DMS79 treated with DMSO at 0.1 percent for 48 hours (cell line): Measurements from ENCODE around the gene CYP2W1.
"Not testable (repeated sequence)": the region's sequence is repeated elsewhere in the genome, so short reads cannot be mapped to it uniquely, and the experiment has no call there.

Experiments
- DNase-seq: peaks from one replicate; lab custom pipeline; 2025; lab: John Stamatoyannopoulos, UW

CYP2W1 gene

DNA sequence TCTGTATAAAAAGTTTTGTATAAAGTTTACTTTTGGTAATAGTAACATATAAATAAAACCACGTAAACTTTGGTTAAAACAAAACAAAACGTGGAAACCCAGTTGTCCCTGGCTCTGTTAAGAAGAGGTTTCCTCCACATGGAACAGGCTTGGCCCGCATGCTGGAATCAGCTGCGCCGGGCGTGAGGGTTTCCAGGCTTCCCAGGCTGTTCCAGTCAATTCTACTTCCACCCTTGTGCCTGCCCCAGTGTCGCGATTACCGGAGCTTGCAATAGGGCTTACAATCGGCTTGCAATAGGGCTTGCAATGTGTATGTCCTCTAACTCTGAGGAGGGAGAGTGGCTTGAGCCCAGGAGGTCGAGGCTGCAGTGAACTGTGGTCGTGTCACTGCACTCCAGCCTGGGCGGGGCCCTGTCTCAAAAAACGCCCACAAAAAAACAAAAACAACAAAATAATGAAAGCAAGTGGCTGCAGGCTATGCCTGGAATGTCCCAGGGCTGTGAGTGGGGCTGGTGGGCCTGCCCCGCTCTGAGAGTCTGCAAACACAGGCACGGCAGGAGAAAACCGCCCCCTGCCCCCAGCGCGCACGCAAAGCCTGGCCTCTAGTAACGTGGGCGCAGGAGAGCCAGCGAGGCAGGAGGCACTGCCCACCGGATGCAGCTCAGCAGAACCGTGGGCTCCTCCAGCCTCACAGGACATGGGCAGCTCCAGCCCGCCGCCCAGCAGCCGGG lies 16.3 kb downstream of the CYP2W1 start:
- no peak for DNase-seq

DNA sequence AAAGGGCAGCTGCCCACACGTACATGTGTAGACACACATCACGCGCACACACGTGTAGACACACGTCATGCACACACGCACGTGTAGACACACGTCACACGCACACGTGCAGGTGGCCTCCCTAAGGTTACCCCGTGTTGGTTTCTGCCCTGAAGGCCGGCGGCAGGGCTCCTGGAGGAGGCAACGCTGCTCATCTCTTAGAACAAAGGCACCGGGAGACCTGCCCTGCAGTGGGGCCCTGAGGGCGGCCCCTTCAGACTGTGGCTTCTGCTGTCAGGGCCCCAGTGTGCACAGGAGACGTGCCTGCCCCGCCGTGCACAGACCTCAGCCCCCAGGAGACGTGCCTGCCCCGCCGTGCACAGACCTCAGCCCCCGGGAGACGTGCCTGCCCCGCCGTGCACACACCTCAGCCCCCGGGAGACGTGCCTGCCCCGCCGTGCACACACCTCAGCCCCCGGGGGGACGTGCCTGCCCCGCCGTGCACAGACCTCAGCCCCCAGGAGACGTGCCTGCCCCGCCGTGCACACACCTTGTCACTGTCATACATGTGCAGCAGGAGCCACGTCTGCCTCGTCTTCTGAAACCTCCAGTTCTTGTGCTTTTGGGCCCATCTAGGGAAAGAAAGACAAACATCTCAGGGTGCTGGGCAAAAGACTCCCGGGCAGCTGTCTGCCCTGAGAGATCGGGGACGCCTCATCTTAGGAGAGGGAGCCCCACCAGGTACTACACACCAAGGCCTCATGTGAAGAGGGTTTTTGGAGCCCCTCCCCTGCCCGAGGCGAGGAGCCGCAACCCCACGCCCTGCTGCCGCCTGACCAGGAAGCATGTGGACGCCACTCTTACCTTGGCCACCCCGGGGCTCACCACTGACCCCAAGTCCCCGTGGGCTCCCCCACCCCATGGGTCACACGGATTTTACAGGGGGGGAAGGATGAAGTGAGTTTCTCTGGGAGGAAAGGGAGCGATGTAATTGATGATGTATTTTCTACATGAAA lies 17.3 kb downstream of the CYP2W1 start:
- DNase-seq = no peak

DNA sequence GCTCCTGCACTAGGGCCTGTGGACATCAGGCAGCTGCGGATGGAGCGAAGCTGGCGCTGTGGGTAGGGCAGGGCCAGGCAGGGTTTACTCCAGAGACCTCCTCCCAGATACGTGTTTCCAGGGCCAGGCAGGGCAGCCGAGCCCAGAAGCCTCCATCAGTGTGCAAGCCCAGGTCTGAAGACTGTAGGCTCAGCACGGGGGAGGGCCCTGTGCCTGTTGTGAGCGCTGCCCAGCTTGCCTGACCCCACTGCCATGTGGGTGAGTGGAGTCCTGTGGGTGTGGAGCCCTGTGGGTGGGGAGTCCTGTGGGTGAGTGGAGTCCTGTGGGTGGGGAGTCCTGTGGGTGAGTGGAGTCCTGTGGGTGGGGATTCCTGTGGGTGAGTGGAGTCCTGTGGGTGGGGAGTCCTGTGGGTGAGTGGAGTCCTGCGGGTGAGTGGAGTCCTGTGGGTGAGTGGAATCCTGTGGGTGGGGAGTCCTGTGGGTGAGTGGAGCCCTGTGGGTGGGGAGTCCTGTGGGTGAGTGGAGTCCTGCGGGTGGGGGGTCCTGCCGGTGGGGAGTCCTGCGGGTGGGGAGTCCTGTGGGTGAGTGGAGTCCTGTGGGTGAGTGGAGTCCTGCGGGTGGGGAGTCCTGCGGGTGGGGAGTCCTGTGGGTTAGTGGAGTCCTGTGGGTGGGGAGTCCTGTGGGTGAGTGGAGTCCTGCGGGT lies 18.2 kb downstream of the CYP2W1 start:
- not testable (repeated sequence) for DNase-seq

DNA sequence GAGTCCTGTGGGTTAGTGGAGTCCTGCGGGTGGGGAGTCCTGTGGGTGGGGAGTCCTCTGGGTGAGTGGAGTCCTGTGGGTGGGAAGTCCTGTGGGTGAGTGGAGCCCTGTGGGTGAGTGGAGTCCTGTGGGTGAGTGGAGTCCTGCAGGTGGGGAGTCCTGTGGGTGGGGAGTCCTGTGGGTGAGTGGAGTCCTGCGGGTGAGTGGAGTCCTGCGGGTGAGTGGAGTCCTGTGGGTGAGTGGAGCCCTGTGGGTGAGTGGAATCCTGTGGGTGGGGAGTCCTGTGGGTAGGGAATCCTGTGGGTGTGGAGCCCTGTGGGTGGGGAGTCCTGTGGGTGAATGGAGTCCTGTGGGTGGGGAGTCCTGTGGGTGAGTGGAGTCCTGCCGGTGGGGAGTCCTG lies 19.0 kb downstream of the CYP2W1 start:
- DNase-seq = not testable (repeated sequence)

DNA sequence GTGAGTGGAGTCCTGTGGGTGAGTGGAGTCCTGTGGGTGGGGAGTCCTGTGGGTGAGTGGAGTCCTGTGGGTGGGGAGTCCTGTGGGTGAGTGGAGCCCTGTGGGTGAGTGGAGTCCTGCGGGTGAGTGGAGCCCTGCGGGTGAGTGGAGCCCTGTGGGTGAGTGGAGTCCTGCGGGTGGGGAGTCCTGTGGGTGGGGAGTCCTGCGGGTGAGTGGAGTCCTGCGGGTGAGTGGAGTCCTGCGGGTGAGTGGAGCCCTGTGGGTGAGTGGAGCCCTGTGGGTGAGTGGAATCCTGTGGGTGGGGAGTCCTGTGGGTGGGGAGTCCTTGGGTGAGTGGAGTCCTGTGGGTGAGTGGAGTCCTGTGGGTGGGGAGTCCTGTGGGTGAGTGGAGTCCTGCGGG lies 19.5 kb downstream of the CYP2W1 start:
- not testable (repeated sequence) for DNase-seq

DNA sequence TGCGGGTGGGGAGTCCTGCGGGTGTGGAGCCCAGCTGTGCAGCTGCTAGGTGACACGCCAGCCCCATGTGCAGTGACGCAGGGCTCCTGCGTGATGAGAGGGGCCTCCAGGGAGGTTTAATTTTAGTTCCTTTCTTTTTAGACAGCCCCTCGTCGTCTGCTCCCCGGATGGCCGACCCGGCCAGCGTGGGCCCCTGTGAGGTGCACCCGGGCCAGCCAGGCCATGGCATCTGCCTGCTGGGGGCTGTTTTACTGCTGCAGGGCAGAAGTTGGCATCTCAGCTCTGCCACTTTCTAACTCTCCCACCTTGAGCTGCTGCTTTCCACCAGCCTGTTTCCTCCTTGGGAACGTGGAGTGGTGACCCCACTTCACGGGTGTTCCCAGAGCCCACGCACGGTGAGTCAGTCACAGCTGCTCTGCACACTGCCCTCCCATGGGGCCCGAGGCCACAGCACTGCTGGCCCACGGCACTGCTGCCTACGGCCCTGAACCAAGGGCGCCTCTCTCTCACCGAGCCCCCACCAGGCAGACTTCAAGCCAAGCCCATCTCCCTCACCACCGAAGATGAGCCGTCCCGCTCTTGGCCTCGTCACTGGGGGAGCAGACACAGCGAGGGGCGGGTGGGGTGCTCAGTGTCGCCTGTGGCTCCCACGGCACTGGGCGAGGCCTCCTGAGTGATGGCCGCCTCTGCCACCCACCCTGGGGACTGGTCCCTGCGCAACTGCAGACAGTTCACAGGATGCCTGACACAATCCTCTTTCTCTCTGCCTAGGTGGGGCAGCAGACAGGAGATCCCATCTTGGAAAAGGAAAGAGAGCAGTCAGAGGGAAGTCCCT lies 21.3 kb downstream of the CYP2W1 start:
- DNase-seq = no peak

- no peak for DNase-seq
Observed at GRCh38 chr7:1005303-1005702, 22.3 kb downstream of the CYP2W1 start.

GRCh38 chr7:1007901-1008300 lies 24.9 kb downstream of the CYP2W1 start:
- no peak for DNase-seq

GRCh38 chr7:1008733-1009363 lies 25.9 kb downstream of the CYP2W1 start:
- no peak for DNase-seq

GRCh38 chr7:1009747-1010146 lies 26.8 kb downstream of the CYP2W1 start:
- no peak for DNase-seq

- DNase-seq = no peak
Observed at GRCh38 chr7:1010226-1010625, 27.2 kb downstream of the CYP2W1 start.

DNA sequence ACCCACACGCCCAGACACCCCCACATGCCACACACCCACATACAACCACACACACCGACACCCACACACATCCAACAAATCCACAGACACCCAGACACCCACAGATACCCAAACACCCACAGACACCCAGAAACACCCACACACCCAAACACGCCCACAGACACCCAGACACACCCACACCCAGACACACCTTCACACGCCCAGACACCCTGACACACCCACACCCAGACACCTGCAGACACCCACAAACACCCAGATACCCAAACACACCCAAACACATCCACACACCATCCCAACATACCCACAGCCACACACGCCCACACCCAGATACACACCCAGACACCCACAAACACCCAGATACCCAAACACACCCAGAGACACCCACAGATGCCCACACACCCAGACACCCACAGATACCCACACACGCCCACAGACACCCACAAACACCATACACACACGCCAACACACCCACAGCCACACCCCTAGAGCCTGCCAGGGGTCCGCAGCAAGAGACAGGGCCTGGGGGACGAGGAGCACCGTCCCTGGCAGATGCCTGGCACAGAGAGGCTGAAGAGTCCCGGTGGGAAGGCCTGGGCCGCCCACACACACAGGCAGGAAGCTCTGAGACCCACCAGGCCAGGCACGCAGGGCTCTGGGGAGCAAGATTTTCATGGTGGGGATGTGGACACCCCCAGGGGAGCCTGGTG lies 28.5 kb downstream of the CYP2W1 start:
- no peak for DNase-seq

GRCh38 chr7:1012004-1012715 lies 29.2 kb downstream of the CYP2W1 start:
- no peak for DNase-seq

DNA sequence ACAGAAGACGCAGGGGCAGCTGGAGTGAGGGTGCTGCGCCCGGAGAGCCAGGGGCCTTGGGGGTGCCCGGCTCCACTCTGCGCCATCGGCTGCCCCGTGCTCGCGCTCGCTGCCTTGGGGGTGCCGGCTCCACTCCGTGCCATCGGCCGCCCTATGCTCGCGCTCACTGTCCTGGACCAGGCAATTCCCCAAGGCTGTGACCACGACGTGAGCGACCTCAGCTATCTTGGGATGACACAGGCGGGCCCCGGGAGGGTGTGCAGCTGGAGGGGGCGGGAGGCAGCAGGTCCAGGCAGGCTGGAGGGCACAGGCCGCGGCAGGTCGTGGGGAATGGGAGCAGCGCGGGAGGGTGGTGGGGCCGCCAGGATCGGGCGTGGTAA lies 29.7 kb downstream of the CYP2W1 start:
- DNase-seq = no peak

GRCh38 chr7:1013581-1013980 lies 30.6 kb downstream of the CYP2W1 start:
- DNase-seq = no peak

DNA sequence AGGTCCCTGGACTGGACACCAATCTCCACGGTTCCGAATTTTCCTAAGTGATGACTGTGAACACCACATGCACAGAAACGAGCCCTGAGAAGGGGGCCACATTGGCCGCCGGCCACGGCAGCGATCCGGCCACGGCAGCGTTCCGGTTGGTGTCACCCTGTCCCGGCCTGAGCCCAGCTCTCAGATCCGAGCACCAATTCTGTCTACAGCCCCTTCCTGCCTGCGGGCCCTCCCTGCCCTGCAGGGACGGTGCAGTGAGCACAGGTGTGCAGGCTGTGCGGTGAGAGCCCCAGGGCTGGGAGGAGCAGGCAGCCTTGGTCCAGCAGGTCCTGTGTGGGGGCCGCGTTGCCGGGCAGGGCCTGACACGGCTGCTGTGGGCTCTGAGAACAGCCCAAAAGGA lies 31.7 kb downstream of the CYP2W1 start:
- DNase-seq = no peak

DNA sequence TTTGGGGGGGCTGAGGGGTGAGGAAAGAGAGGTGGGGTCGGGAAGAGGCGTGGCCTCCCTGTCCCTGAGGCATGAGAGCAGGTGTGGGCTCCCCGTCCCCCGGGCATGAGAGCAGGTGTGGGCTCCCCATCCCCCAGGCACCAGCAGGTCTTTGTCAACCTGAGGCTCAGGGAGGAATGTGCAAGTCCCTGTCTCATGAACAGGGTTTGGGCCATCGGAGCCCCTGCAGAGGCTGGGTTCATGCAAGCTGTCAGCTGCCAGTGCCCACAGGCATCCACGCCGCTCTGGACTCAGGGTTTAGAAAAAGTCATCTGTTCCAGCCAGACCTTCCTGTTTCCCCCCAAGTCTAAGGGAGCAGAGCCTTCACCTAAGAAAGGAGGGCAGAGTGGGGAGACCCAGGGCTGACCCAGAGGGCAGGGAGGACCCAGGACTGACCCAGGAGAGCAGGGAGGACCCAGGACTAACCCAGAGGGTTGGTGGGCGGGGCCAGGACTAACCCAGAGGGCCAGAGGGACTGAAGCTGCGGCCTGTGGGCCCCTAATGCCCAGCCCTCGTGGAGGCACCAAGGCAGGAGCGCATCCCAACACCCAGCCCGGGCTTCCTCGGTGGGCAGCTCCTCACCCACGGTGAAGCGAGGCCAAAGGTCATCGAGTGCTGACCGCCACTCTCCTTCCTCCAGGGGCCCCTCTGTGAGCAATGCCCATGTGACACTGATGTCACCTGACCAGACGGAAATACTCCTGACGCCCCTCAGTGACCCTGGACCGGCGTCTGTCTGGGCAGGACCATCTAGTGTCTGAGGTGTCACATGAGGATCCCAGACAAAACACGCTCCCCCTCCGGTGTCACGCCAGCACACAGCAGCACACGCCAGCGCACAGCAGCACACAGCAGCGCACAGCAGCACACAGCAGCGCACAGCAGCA lies 32.5 kb downstream of the CYP2W1 start:
- DNase-seq = no peak
